AG04449 (cell line): Measurements from ENCODE around the gene RAPSN.

ENCODE experiments used
- CTCF ChIA-PET: fragments of 350-600 bp; formaldehyde crosslinking; extraction: SDS; loops from one replicate; lab custom pipeline; 2021; ENCODE audit warnings: antibody characterized with exemption; lab: Yijun Ruan, JAX
- POLR2A ChIA-PET: fragments of 400-600, 350-600 bp; formaldehyde crosslinking; extraction: SDS; loops from one replicate; lab custom pipeline; 2020; ENCODE audit warnings: antibody characterized with exemption, inconsistent platforms; lab: Yijun Ruan, JAX
- DNase-seq: peaks from one replicate; pipeline ENCODE4 v3.0.0-alpha.2; 2010; ENCODE audit warnings: low read depth, low spot score
- H3K4me3 ChIP-seq: 2 replicates; pipeline ENCODE4 v1.5.1; 2011; ENCODE audit warnings: low read depth, mild to moderate bottlenecking, control low read depth, low read length
- CTCF ChIP-seq: IDR thresholded peaks from one replicate; pipeline ENCODE4 v1.5.1; 2011; ENCODE audit warnings: mild to moderate bottlenecking, moderate library complexity, low read length, control low read depth, inconsistent platforms; ENCODE audit not compliant: insufficient read depth; ENCODE audit errors: missing control alignments

The RAPSN gene

DNA sequence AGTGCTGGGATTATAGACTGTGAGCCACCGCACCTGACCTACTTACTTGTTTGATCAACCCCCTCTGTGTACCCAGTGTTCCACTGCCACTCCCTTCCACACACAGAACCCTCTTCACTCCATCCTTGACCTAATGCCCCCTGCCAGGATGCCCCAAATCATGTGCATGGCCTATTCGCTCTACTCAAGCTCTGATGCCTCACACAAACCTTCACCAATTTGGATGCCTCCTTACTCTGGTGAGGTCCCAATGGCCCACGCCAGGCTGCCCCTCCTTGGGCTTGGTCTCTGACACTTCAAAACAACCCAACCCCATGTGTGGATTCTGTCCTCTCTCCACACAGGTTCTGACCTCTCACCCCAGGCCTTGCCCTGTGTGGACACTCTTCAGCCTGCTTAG, 13.2 kb downstream of the RAPSN start:
- CTCF ChIA-PET, result interaction anchor here (0.7 to 1.3 kb wide), 2 partner anchors 62 to 181 kb away, joined by 3 read pairs; no protein-coding TSS in a partner anchor
- no peak overlapping the region for H3K4me3 ChIP-seq
- DNase-seq, result no peak
- POLR2A ChIA-PET, result interaction anchor here (0.6 kb wide), 1 partner anchor 106 kb away, joined by 3 read pairs; no protein-coding TSS in a partner anchor
- TF ChIP-seq CTCF, result no peak

DNA sequence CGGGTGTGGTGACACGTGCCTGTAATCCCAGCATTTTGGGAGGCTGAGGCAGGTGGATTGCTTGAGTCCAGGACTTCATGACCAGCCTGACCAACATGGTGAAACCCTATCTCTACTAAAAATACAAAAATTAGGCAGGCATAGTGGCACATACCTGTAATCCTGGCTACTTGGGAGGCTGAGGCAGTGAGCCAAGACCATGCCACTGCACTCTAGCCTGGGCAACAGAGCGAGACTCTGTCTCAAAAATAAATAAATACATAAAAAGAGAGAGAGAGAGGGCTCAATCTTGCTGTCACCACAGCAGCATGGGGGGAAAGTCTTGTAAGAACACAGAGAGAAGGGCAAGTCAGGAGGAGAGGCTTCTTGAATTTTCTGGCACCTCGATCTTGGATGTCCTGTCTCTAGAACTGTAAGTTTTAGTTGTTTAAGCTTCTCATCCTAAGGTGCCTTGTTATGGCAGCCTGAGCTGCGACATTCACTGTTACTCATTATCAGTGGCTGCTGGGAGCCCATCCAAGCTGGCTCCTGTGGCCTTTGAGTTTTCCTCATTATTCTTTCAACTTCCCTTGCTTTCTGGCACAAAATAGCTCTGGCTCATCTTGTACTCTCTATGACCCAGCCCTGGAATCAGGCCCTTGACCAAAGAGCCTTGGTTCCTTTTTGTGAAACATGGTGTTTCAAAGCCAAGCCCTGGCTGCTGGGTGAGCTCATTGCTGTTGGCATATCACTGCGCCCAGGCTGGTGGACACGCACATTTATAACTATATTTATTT, 14.7 kb downstream of the RAPSN start:
- no peak for DNase-seq
- ChIA-PET POLR2A (no interaction called here), CTCF (interaction anchor here (0.6 to 1.1 kb wide), 2 partner anchors 19 to 20 kb away, joined by 3 read pairs; no protein-coding TSS in a partner anchor)
- H3K4me3 ChIP-seq, result no peak overlapping the region
- TF ChIP-seq CTCF, result no peak

DNA sequence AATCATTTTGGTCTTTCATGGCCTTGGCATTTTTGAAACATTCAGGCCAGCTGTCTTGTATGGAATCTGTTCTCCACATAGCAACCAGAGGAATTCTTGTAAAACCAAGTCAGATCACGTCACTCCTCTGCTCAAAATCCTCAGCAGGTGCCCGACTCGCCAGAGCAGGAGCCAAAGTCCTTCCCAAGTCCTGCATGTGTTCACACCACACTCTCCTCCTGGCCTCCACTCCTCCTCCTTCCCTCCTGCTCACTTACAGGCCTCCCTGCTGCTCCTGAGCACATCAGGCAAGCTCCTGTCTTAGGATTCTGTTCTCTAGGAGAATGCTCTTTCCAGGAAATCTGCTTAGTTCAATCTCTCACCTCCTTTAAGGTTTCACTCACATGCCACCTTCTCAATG, 15.8 kb downstream of the RAPSN start:
- POLR2A ChIA-PET, result no interaction called here
- DNase-seq, result no peak
- CTCF ChIA-PET, result interaction anchor here (0.7 to 2.2 kb wide), 3 partner anchors 17 to 379 kb away, joined by 3 to 11 read pairs (median 4); no protein-coding TSS in a partner anchor
- no peak overlapping the region for H3K4me3 ChIP-seq
- TF ChIP-seq CTCF, result no peak

- no peak overlapping the region for H3K4me3 ChIP-seq
- TF ChIP-seq CTCF, result no peak
- no peak for DNase-seq
- ChIA-PET CTCF (interaction anchor here (1.7 to 2.2 kb wide), 2 partner anchors 15 to 77 kb away, joined by 4 to 11 read pairs; no protein-coding TSS in a partner anchor), POLR2A (no interaction called here)
Measured at GRCh38 chr11:47431356-47432083, 17.4 kb downstream of the RAPSN start.

- CTCF ChIA-PET, result interaction anchor here (1.0 kb wide), 1 partner anchor 56 kb away, joined by 3 read pairs; no protein-coding TSS in a partner anchor
- POLR2A ChIA-PET, result no interaction called here
- TF ChIP-seq CTCF, result no peak
- DNase-seq, result no peak
- H3K4me3 ChIP-seq, result no peak overlapping the region
Measured at GRCh38 chr11:47430524-47430923, 18.4 kb downstream of the RAPSN start.
